ENCODE data around the gene TERT.
"Not testable (repeated sequence)": the region's sequence is repeated elsewhere in the genome, so short reads cannot be mapped to it uniquely, and the experiment has no call there.

The TERT gene

GRCh38 chr5:1288439-1289335 is 6.2 kb downstream of the TERT start:
- Histone ChIP-seq H3K36me3 (ENCODE audit: low read length) (peaks cover 13% of the 10 kb centered on the region; the same call in 1 of the 2 replicates), H3K27ac (ENCODE audit: low read depth, low read length) (no peak overlapping the region), H3K9ac (ENCODE audit: low read length) (no peak overlapping the region), H3K79me2 (ENCODE audit: insufficient read depth, low read length) (peaks cover 73% of the 10 kb centered on the region), H3K27me3 (ENCODE audit: low read length) (no peaks in the 10 kb centered on the region), H3K9me3 (ENCODE audit: insufficient read depth, low read length) (no peaks in the 10 kb centered on the region), H3F3A (ENCODE audit: insufficient read depth) (peaks cover 13% of the 10 kb centered on the region), H3K9me2 (replicated peaks; ENCODE audit: insufficient read depth, low read length) (no peaks in the 10 kb centered on the region), H4K20me1 (ENCODE audit: low read depth, low read length) (no peaks in the 10 kb centered on the region), H2AFZ (ENCODE audit: low read depth, low read length, severe bottlenecking) (no peak overlapping the region), H3K4me2 (ENCODE audit: low read depth, low read length, poor library complexity, severe bottlenecking) (no peak overlapping the region), H3K4me3 (ENCODE audit: insufficient read depth, low read length, poor library complexity, severe bottlenecking) (no peak overlapping the region)
- TF ChIP-seq EZH2phosphoT487 (conservative IDR thresholded peaks at IDR 0.05; ENCODE audit: low read length), result no peak
- TF ChIP-seq CTCF (IDR thresholded peaks at IDR 0.05; ENCODE audit: insufficient read depth, low read length, poor library complexity, severe bottlenecking), result no peak

- peaks cover 7% of the 10 kb centered on the region for H3F3A ChIP-seq (ENCODE audit: insufficient read depth)
- no peak overlapping the region for H3K27ac ChIP-seq (ENCODE audit: low read depth, low read length)
- peaks cover 13% of the 10 kb centered on the region; the same call in 1 of the 2 replicates for H3K36me3 ChIP-seq (ENCODE audit: low read length)
- no peak overlapping the region for H3K9ac ChIP-seq (ENCODE audit: low read length)
- H3K4me3 ChIP-seq (ENCODE audit: insufficient read depth, low read length, poor library complexity, severe bottlenecking), result no peak overlapping the region
- no peak for TF ChIP-seq CTCF (IDR thresholded peaks at IDR 0.05; ENCODE audit: insufficient read depth, low read length, poor library complexity, severe bottlenecking)
- TF ChIP-seq EZH2phosphoT487 (conservative IDR thresholded peaks at IDR 0.05; ENCODE audit: low read length), result no peak
- H2AFZ ChIP-seq (ENCODE audit: low read depth, low read length, severe bottlenecking), result no peak overlapping the region
- no peaks in the 10 kb centered on the region for H3K9me3 ChIP-seq (ENCODE audit: insufficient read depth, low read length)
- H4K20me1 ChIP-seq (ENCODE audit: low read depth, low read length), result no peaks in the 10 kb centered on the region
- no peaks in the 10 kb centered on the region for H3K27me3 ChIP-seq (ENCODE audit: low read length)
- H3K79me2 ChIP-seq (ENCODE audit: insufficient read depth, low read length), result peaks cover 64% of the 10 kb centered on the region
- H3K9me2 ChIP-seq (replicated peaks; ENCODE audit: insufficient read depth, low read length), result no peaks in the 10 kb centered on the region
- H3K4me2 ChIP-seq (ENCODE audit: low read depth, low read length, poor library complexity, severe bottlenecking), result no peak overlapping the region
Measured at GRCh38 chr5:1285883-1286291, 9.0 kb downstream of the TERT start.

- Histone ChIP-seq H2AFZ (ENCODE audit: low read depth, low read length, severe bottlenecking) (no peak overlapping the region), H4K20me1 (ENCODE audit: low read depth, low read length) (no peaks in the 10 kb centered on the region), H3K27ac (ENCODE audit: low read depth, low read length) (no peak overlapping the region), H3K9me3 (ENCODE audit: insufficient read depth, low read length) (no peaks in the 10 kb centered on the region), H3K27me3 (ENCODE audit: low read length) (no peaks in the 10 kb centered on the region), H3K4me2 (ENCODE audit: low read depth, low read length, poor library complexity, severe bottlenecking) (no peak overlapping the region), H3K36me3 (ENCODE audit: low read length) (peaks cover 13% of the 10 kb centered on the region; the same call in 1 of the 2 replicates), H3K79me2 (ENCODE audit: insufficient read depth, low read length) (peaks cover 64% of the 10 kb centered on the region), H3K4me3 (ENCODE audit: insufficient read depth, low read length, poor library complexity, severe bottlenecking) (no peak overlapping the region), H3K9ac (ENCODE audit: low read length) (no peak overlapping the region), H3F3A (ENCODE audit: insufficient read depth) (peaks cover 7% of the 10 kb centered on the region), H3K9me2 (replicated peaks; ENCODE audit: insufficient read depth, low read length) (no peaks in the 10 kb centered on the region)
- TF ChIP-seq EZH2phosphoT487 (conservative IDR thresholded peaks at IDR 0.05; ENCODE audit: low read length) (no peak), CTCF (IDR thresholded peaks at IDR 0.05; ENCODE audit: insufficient read depth, low read length, poor library complexity, severe bottlenecking) (no peak)
Measured at GRCh38 chr5:1285141-1285540, 9.7 kb downstream of the TERT start.

GRCh38 chr5:1284336-1284970 is 10.4 kb downstream of the TERT start:
- Histone ChIP-seq H3K79me2 (ENCODE audit: insufficient read depth, low read length) (peaks cover 68% of the 10 kb centered on the region), H3K36me3 (ENCODE audit: low read length) (peaks cover 13% of the 10 kb centered on the region; the same call in 1 of the 2 replicates)
- H3K9me3 ChIP-seq (ENCODE audit: insufficient read depth, low read length); H3K4me2 ChIP-seq (ENCODE audit: low read depth, low read length, poor library complexity, severe bottlenecking); H3K9me2 ChIP-seq (replicated peaks; ENCODE audit: insufficient read depth, low read length); H3F3A ChIP-seq (ENCODE audit: insufficient read depth); H3K27me3 ChIP-seq (ENCODE audit: low read length); H3K4me3 ChIP-seq (ENCODE audit: insufficient read depth, low read length, poor library complexity, severe bottlenecking); H3K27ac ChIP-seq (ENCODE audit: low read depth, low read length); H3K9ac ChIP-seq (ENCODE audit: low read length); H4K20me1 ChIP-seq (ENCODE audit: low read depth, low read length); H2AFZ ChIP-seq (ENCODE audit: low read depth, low read length, severe bottlenecking): not testable (repeated sequence)

GRCh38 chr5:1283729-1284041 is 11.2 kb downstream of the TERT start:
- not testable (repeated sequence) for H3K4me2 ChIP-seq (ENCODE audit: low read depth, low read length, poor library complexity, severe bottlenecking); H3K9me3 ChIP-seq (ENCODE audit: insufficient read depth, low read length); H4K20me1 ChIP-seq (ENCODE audit: low read depth, low read length); H3F3A ChIP-seq (ENCODE audit: insufficient read depth); H3K27me3 ChIP-seq (ENCODE audit: low read length); H2AFZ ChIP-seq (ENCODE audit: low read depth, low read length, severe bottlenecking); H3K9ac ChIP-seq (ENCODE audit: low read length); H3K27ac ChIP-seq (ENCODE audit: low read depth, low read length); H3K9me2 ChIP-seq (replicated peaks; ENCODE audit: insufficient read depth, low read length); H3K4me3 ChIP-seq (ENCODE audit: insufficient read depth, low read length, poor library complexity, severe bottlenecking)
- H3K36me3 ChIP-seq (ENCODE audit: low read length), result peaks cover 13% of the 10 kb centered on the region; the same call in 1 of the 2 replicates
- H3K79me2 ChIP-seq (ENCODE audit: insufficient read depth, low read length), result peaks cover 66% of the 10 kb centered on the region
